ENCODE data around the gene ZNF215. TPM values are rescaled to one million over a fixed set of nuclear protein-coding genes. Genes with fewer than 3 reads are reported as not detected.

ZNF215 gene
- total and polyA plus RNA-seq, 2 of the 8 experiments (the other 6 are each of a cell fraction or from before 2014, with no cell fraction given): 6.4 to 17.9 TPM

DNA sequence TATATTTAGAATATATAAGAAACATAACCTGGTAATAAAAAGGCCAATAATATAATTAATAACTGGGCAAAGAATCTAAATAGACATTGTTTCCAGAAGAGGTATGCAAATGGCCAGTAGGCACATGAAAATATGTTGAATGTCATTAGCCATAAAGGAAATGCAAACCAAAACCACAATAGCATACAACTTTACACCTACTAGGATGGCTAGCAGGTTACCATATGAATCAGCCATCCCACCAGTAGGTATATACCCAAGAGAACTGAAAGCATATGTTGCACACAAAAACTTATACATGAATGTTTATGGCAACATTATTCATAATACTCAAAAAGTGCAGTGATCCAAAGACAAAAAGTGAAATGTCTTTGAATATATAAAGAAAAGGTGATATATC is 31.2 kb upstream of the ZNF215 start:
- no peak overlapping the region for H2BK120ac ChIP-seq (replicated peaks; ENCODE audit: low read depth, low read length)
- ChIA-PET CTCF (ENCODE audit: partially characterized antibody) (interaction anchor here (1.5 kb wide), 1 partner anchor 83 kb away, joined by 4 read pairs; no protein-coding TSS in a partner anchor), POLR2A (ENCODE audit: partially characterized antibody) (no interaction called here)
- H2BK5ac ChIP-seq (ENCODE audit: low read depth, low read length): no peak overlapping the region
- no peak overlapping the region for H3K4me3 ChIP-seq (ENCODE audit: extremely low read depth in 1 of 4, insufficient read depth in 2 of 4, low read depth in 3 of 4, low read length in 4 of 4)
- no peak overlapping the region for H2AFZ ChIP-seq (ENCODE audit: low read length)
- no peaks in the 10 kb centered on the region for H3K36me3 ChIP-seq (ENCODE audit: control insufficient read depth in 2 of 4, insufficient read depth in 4 of 4, low read length in 3 of 4)
- peaks cover 0 to 1% (median 0%) of the 10 kb centered on the region in 4 experiments; a peak in 1 of 7 replicates for H3K27me3 ChIP-seq (replicated peaks in 1 of 4; ENCODE audit: control insufficient read depth in 3 of 4, extremely low read depth in 1 of 4, insufficient read depth in 3 of 4, low read length in 3 of 4)
- no peak overlapping the region for H3K14ac ChIP-seq (ENCODE audit: insufficient read length)
- H3K23me2 ChIP-seq (ENCODE audit: low read depth, low read length): no peaks in the 10 kb centered on the region
- no peak overlapping the region for H3K9ac ChIP-seq (replicated peaks in 1 of 4; ENCODE audit: extremely low read depth in 1 of 4, low read depth in 3 of 4, low read length in 3 of 4)
- DNase-seq (ENCODE audit: low read depth in 1 of 2, low spot score in 2 of 2) (no peak), FAIRE-seq (no peak)
- H4K20me1 ChIP-seq (replicated peaks in 1 of 2; ENCODE audit: control insufficient read depth in 1 of 2, insufficient read depth in 2 of 2, low read length in 2 of 2): no peaks in the 10 kb centered on the region
- H4K91ac ChIP-seq (replicated peaks; ENCODE audit: insufficient read length, low read length): no peak overlapping the region
- no peaks in the 10 kb centered on the region for H3K4me1 ChIP-seq (replicated peaks in 1 of 4; ENCODE audit: control insufficient read depth in 3 of 4, insufficient read depth in 4 of 4, low read length in 3 of 4)
- H3K27ac ChIP-seq (ENCODE audit: low read depth, low read length): no peak overlapping the region
- H2BK20ac ChIP-seq (ENCODE audit: low read length): no peak overlapping the region
- no peak overlapping the region for H2BK12ac ChIP-seq (ENCODE audit: low read depth, low read length)
- no peak overlapping the region for H2BK15ac ChIP-seq (ENCODE audit: low read length)
- no peak overlapping the region for H2AK5ac ChIP-seq (ENCODE audit: low read depth, low read length)
- H3K79me1 ChIP-seq (ENCODE audit: low read depth, low read length): no peaks in the 10 kb centered on the region
- no peak overlapping the region for H3K18ac ChIP-seq (ENCODE audit: extremely low read depth, low read length)
- no peak overlapping the region for H3K4ac ChIP-seq (replicated peaks; ENCODE audit: insufficient read length, low read depth, low read length)
- H3K79me2 ChIP-seq (ENCODE audit: control insufficient read depth in 1 of 2, insufficient read depth in 2 of 2, low read length in 2 of 2): no peaks in the 10 kb centered on the region
- H3K4me2 ChIP-seq (ENCODE audit: insufficient read depth in 1 of 2, low read depth in 2 of 2, low read length in 2 of 2): no peak overlapping the region
- TF ChIP-seq, protein P1, sequence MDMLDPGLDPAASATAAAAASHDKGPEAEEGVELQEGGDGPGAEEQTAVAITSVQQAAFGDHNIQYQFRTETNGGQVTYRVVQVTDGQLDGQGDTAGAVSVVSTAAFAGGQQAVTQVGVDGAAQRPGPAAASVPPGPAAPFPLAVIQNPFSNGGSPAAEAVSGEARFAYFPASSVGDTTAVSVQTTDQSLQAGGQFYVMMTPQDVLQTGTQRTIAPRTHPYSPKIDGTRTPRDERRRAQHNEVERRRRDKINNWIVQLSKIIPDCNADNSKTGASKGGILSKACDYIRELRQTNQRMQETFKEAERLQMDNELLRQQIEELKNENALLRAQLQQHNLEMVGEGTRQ (IDR thresholded peaks at IDR 0.05; ENCODE audit: low read length): no peak
- TF ChIP-seq SIRT6 (IDR thresholded peaks at IDR 0.05; ENCODE audit: low read length) (no peak), TEAD4 (IDR thresholded peaks at IDR 0.05; ENCODE audit: low read depth, low read length) (no peak), CTBP2 (IDR thresholded peaks at IDR 0.05; ENCODE audit: borderline replicate concordance, insufficient read depth, insufficient read length, low read length) (no peak), SRF (IDR thresholded peaks at IDR 0.05; ENCODE audit: low read depth, low read length) (no peak), SP2 (IDR thresholded peaks at IDR 0.05; ENCODE audit: low read length) (no peak), TAF1 (IDR thresholded peaks at IDR 0.05; ENCODE audit: low read depth, low read length) (no peak), RXRA (IDR thresholded peaks at IDR 0.05; ENCODE audit: insufficient read depth, low read depth, low read length) (no peak), NRF1 (IDR thresholded peaks at IDR 0.05; ENCODE audit: low read depth, low read length) (no peak), KDM5A (IDR thresholded peaks at IDR 0.05; ENCODE audit: low read length) (no peak), JUN (IDR thresholded peaks at IDR 0.05; ENCODE audit: low read depth, low read length) (no peak), CBX8 (IDR thresholded peaks at IDR 0.05; ENCODE audit: borderline replicate concordance, low read depth, low read length) (no peak), CHD1 (IDR thresholded peaks at IDR 0.05; ENCODE audit: low read depth, low read length) (no peak), CEBPB (IDR thresholded peaks at IDR 0.05; ENCODE audit: low read depth, low read length) (no peak)
- TF ChIP-seq, protein P2, sequence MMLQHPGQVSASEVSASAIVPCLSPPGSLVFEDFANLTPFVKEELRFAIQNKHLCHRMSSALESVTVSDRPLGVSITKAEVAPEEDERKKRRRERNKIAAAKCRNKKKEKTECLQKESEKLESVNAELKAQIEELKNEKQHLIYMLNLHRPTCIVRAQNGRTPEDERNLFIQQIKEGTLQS (IDR thresholded peaks at IDR 0.05; ENCODE audit: insufficient read depth, low read depth, low read length): no peak
- H3K9me3 ChIP-seq (ENCODE audit: insufficient read depth in 2 of 2, low read depth in 1 of 2, low read length in 1 of 2): no peaks in the 10 kb centered on the region
- H4K8ac ChIP-seq (ENCODE audit: extremely low read depth, insufficient read depth, low read length): no peak overlapping the region
- no peak overlapping the region for H4K5ac ChIP-seq (ENCODE audit: insufficient read length, low read depth, low read length)
- no peak overlapping the region for H3K56ac ChIP-seq (replicated peaks; ENCODE audit: insufficient read length, low read depth, low read length)
- H3K23ac ChIP-seq (ENCODE audit: insufficient read length): no peak overlapping the region

Measured in H1 (cell line).